ENCODE results near the gene ARHGAP9.

Gene ARHGAP9

GRCh38 chr12:57470286-57470969, 9.2 kb downstream of the ARHGAP9 start:
- DNase-seq (ENCODE audit: low read depth), result no peak
- H3K4me3 ChIP-seq (ENCODE audit: low read depth, low read length), result no peak overlapping the region
- no peak for TF ChIP-seq CTCF (IDR thresholded peaks at IDR 0.05; ENCODE audit: control insufficient read depth, extremely low read depth, insufficient read depth)

DNA sequence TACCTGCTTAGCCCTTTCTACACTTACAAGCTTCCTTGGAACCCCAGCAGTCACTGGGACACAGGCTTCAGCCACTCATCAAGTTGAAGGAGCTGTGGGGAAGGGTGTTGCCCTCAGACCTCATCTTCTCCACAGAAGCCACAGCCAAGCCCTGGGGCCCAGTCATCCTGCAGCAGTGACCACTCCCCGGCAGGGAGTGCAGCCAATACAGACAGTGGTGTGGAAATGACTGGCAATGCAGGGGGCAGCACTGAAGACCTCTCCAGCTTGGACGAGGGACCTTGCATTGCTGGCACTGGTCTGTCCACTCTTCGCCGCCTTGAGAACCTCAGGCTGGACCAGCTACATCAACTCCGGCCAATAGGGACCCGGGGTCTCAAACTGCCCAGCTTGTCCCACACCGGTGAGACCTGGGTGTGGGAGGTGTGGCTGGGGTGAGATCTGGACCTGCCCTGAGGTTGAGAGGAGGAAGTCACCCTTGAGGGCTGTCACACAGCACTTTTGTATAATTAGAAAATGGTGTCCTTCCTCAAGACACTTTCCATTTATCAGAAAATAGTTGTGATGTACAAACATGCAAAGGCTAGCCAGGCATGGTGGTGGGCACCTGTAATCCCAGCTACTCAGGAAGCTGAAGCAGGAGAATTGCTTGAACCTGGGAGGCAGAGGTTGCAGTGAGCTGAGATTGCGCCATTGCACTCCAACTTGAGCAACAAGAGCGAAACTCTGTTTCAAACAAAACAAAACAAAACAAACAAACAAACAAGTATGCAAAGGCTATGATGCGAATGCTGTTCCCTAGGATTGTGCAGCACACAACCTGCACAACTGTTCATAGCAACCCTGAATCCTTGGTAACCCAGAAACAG, 10.1 kb downstream of the ARHGAP9 start:
- no peak overlapping the region for H3K4me3 ChIP-seq (ENCODE audit: low read depth, low read length)
- DNase-seq (ENCODE audit: low read depth), result no peak
- no peak for TF ChIP-seq CTCF (IDR thresholded peaks at IDR 0.05; ENCODE audit: control insufficient read depth, extremely low read depth, insufficient read depth)

DNA sequence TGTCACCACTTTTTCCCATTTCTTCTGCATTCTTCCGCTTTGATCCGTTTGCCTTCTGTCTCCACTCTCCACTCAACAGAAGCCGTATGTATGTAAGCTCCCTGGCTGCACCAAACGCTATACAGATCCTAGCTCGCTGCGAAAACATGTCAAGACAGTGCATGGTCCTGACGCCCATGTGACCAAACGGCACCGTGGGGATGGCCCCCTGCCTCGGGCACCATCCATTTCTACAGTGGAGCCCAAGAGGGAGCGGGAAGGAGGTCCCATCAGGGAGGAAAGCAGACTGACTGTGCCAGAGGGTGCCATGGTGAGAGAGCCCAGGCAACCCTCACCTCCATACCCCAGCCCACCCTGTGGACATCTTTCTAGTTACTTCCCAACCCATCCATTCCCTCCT, 11.8 kb downstream of the ARHGAP9 start:
- TF ChIP-seq CTCF (IDR thresholded peaks at IDR 0.05; ENCODE audit: control insufficient read depth, extremely low read depth, insufficient read depth), result no peak
- no peak overlapping the region for H3K4me3 ChIP-seq (ENCODE audit: low read depth, low read length)
- no peak for DNase-seq (ENCODE audit: low read depth)

GRCh38 chr12:57467212-57467874, 12.3 kb downstream of the ARHGAP9 start:
- H3K4me3 ChIP-seq (ENCODE audit: low read depth, low read length), result no peak overlapping the region
- DNase-seq (ENCODE audit: low read depth), result no peak

DNA sequence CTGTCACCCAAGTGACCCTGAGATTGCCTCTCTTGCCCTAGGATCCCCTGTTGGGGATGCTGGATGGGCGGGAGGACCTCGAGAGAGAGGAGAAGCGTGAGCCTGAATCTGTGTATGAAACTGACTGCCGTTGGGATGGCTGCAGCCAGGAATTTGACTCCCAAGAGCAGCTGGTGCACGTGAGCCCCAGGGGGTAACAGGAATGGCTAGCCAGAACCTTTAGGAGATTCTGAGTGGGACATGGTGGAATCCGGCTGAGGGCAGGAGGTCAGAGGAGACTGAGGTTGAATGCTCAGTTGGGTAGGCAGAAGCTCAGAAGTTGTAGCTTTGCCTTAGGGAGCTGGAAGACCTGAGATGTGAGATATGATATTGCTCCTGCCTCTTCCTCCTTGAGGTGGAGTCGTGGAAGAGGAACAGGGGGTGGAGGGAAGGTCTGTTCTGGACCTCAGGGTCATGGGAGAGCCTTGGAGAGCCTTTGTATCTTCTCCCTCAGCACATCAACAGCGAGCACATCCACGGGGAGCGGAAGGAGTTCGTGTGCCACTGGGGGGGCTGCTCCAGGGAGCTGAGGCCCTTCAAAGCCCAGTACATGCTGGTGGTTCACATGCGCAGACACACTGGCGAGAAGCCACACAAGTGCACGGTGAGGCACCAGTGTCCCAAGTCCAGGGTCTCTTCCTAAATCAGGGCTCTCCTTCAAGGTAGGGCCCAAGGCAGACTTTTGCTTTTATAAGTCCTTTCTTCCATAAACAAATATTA, 13.7 kb downstream of the ARHGAP9 start:
- no peak for TF ChIP-seq CTCF (IDR thresholded peaks at IDR 0.05; ENCODE audit: control insufficient read depth, extremely low read depth, insufficient read depth)
- no peak for DNase-seq (ENCODE audit: low read depth)

More at GRCh38 chr12:57467212-57467874, 12.3 kb downstream of the ARHGAP9 start:
- TF ChIP-seq CTCF (IDR thresholded peaks at IDR 0.05; ENCODE audit: control insufficient read depth, extremely low read depth, insufficient read depth), result no peak

GRCh38 chr12:57465030-57465746, 14.5 kb downstream of the ARHGAP9 start:
- no peak for TF ChIP-seq CTCF (IDR thresholded peaks at IDR 0.05; ENCODE audit: control insufficient read depth, extremely low read depth, insufficient read depth)
- DNase-seq (ENCODE audit: low read depth), result no peak
- H3K4me3 ChIP-seq (ENCODE audit: low read depth, low read length), result no peak overlapping the region

More for the DNA sequence above, 13.7 kb downstream of the ARHGAP9 start:
- no peak overlapping the region for H3K4me3 ChIP-seq (ENCODE audit: low read depth, low read length)
